CD4-positive, alpha-beta T cell (primary cell): ENCODE results near the gene CAPSL. TPM values are rescaled to one million over a fixed set of nuclear protein-coding genes. Genes with fewer than 3 reads are reported as not detected.

ENCODE experiments used
- ATAC-seq: fragments of 200-7000 bp; cut with Tn5 transposase; one replicate; pipeline ENCODE4 v1.10.0; 2022; ENCODE audit warnings: mild to moderate bottlenecking; ENCODE audit not compliant: poor library complexity
- CTCF ChIA-PET: fragments of 350-600 bp; sonication (Branson Sonifier 250); formaldehyde crosslinking; loops from one replicate; lab custom pipeline; 2021; ENCODE audit warnings: antibody characterized with exemption, inconsistent platforms; lab: Charles Lee
- POLR2A ChIA-PET: fragments of 350-600 bp; sonication (Branson Sonifier 250); formaldehyde crosslinking; loops from one replicate; lab custom pipeline; 2021; ENCODE audit warnings: antibody characterized with exemption, inconsistent platforms; lab: Charles Lee
- DNase-seq, 14 experiments: peaks; one replicate each; pipeline ENCODE4 v3.0.0-alpha.2; 2013 to 2020; ENCODE audit warnings: mixed read lengths in 2 of 14
- H3K27ac ChIP-seq, 2 donors: one replicate each; pipeline versions ENCODE4 v1.5.1 to v1.7.0; 2013; ENCODE audit warnings: low read length in 2 of 2, low read depth in 1 of 2, mild to moderate bottlenecking in 1 of 2
- H3K27me3 ChIP-seq, 2 experiments: 1 replicate in 1 of 2; 2 replicates in 1 of 2; pipeline versions ENCODE4 v1.6.1 to v1.7.0; 2013; ENCODE audit warnings: low read length in 2 of 2, control low read depth in 1 of 2, mild to moderate bottlenecking in 1 of 2, moderate library complexity in 1 of 2; ENCODE audit not compliant: insufficient read depth in 2 of 2, control insufficient read depth in 1 of 2
- H3K36me3 ChIP-seq: one replicate; pipeline ENCODE4 v1.6.1; 2013; ENCODE audit warnings: low read length, control low read depth; ENCODE audit not compliant: insufficient read depth
- H3K4me1 ChIP-seq: one replicate; pipeline ENCODE4 v1.6.1; 2013; ENCODE audit warnings: low read length, control low read depth; ENCODE audit not compliant: insufficient read depth
- H3K4me3 ChIP-seq: one replicate; pipeline ENCODE4 v1.5.1; 2013; ENCODE audit warnings: mild to moderate bottlenecking, low read length, moderate library complexity
- H3K9me3 ChIP-seq, 2 experiments: 1 replicate in 1 of 2; 2 replicates in 1 of 2; pipeline versions ENCODE4 v1.6.1 to v1.7.0; 2013; ENCODE audit warnings: low read length in 2 of 2, mild to moderate bottlenecking in 2 of 2, control low read depth in 1 of 2, moderate library complexity in 1 of 2; ENCODE audit not compliant: control insufficient read depth in 1 of 2, insufficient read depth in 1 of 2
- H3K27ac Mint-ChIP-seq: one replicate; pipeline ENCODE4 v1.8.0; 2020; ENCODE audit warnings: mixed read lengths
- H3K27me3 Mint-ChIP-seq: one replicate; pipeline ENCODE4 v1.8.0; 2021; ENCODE audit warnings: mixed read lengths
- H3K36me3 Mint-ChIP-seq: one replicate; pipeline ENCODE4 v1.8.0; 2021; ENCODE audit warnings: low read depth, mixed read lengths
- H3K4me1 Mint-ChIP-seq: one replicate; pipeline ENCODE4 v1.8.0; 2021; ENCODE audit warnings: low read depth, mixed read lengths
- H3K4me3 Mint-ChIP-seq: one replicate; pipeline ENCODE4 v1.8.0; 2020; ENCODE audit warnings: mild to moderate bottlenecking, mixed read lengths
- H3K9me3 Mint-ChIP-seq: one replicate; pipeline ENCODE4 v1.8.0; 2020; ENCODE audit warnings: mixed read lengths
- intact Hi-C, 2 experiments: fragments of 100-400 bp; cut with DNase I in 1 of 2; cut with micrococcal nuclease in 1 of 2; formaldehyde crosslinking; loops; one replicate each; pipeline versions ENCODE4 v1.15.1 to v1.9.0; 2023 to 2025; cut with DNase I, micrococcal nuclease
- total RNA-seq, 174 experiments: library from RNA in 2 of 174; stranded (reverse) in 2 of 174; gene quantifications; one replicate each; pipeline ENCODE4 v1.2.3 and lab custom pipeline; 2021 to 2026
- TF ChIP-seq, protein P1 (sequence below): fragments of 200-600 bp; IDR thresholded peaks from one replicate; pipeline ENCODE4 v1.8.0; 2022; ENCODE audit warnings: antibody characterized with exemption, mild to moderate bottlenecking

The CAPSL gene
- total RNA-seq, 2 experiments from 2014 or later, result not detected

DNA sequence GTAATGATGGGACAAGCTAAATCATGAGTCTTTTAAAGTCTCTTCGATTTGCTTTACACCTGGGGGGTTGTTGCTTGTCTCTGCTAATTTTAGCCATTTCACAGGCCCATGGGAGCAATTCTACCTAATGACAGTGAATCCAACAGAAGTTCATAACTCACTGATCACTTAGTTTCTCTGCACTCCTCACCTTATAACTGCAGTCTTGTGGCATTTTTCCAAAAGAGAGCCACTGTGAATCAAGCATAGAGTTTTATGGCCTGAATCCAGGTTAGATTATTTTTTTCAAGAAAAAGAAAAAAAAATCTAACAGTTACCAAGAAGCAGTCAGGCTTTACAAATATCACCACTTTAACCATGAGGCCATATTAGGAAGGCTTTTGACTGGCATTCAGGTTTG, 83.2 kb downstream of the CAPSL start:
- H3K4me1 ChIP-seq, result peaks cover 42% of the 10 kb centered on the region
- intact Hi-C loops, result loop anchor here (2.0 to 5.0 kb wide), 3 partner anchors 184 to 387 kb away; partner anchors contain the start of genes NADK2 (in 1 of the 2) and SPEF2 (in 1 of the 2)
- H3K4me1 Mint-ChIP-seq, result peaks cover 71% of the 10 kb centered on the region

More for the DNA sequence above, 83.2 kb downstream of the CAPSL start:
- peak overlapping the region; percentile 97 to 98 for H3K27ac ChIP-seq
- ChIA-PET CTCF (interaction anchor here (1.3 to 3.2 kb wide), 7 partner anchors 60 to 204 kb away, joined by 3 to 13 read pairs (median 7); no protein-coding TSS in a partner anchor), POLR2A (interaction anchor here (1.0 to 15.7 kb wide), 26 partner anchors 8 to 1020 kb away, joined by 3 to 576 read pairs (median 19); partner anchors contain the start of gene NADK2)
- peak overlapping the region; percentile 88 for H3K4me3 ChIP-seq
- Mint-ChIP-seq H3K9me3 (no peaks in the 10 kb centered on the region), H3K27ac (peak overlapping the region; percentile 99), H3K4me3 (peak overlapping the region; percentile 80), H3K36me3 (peaks cover 53% of the 10 kb centered on the region), H3K27me3 (no peaks in the 10 kb centered on the region)
- peaks cover 25% of the 10 kb centered on the region for H3K36me3 ChIP-seq
- H3K9me3 ChIP-seq, result no peaks in the 10 kb centered on the region
- no peaks in the 10 kb centered on the region for H3K27me3 ChIP-seq
- no peak for ATAC-seq
- DNase-seq, result peak in 1 of 14 experiments; percentile 46
- TF ChIP-seq, protein P1, sequence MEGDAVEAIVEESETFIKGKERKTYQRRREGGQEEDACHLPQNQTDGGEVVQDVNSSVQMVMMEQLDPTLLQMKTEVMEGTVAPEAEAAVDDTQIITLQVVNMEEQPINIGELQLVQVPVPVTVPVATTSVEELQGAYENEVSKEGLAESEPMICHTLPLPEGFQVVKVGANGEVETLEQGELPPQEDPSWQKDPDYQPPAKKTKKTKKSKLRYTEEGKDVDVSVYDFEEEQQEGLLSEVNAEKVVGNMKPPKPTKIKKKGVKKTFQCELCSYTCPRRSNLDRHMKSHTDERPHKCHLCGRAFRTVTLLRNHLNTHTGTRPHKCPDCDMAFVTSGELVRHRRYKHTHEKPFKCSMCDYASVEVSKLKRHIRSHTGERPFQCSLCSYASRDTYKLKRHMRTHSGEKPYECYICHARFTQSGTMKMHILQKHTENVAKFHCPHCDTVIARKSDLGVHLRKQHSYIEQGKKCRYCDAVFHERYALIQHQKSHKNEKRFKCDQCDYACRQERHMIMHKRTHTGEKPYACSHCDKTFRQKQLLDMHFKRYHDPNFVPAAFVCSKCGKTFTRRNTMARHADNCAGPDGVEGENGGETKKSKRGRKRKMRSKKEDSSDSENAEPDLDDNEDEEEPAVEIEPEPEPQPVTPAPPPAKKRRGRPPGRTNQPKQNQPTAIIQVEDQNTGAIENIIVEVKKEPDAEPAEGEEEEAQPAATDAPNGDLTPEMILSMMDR, result no peak

Other genes starting within 250 kb of the CAPSL start
- 100 to 1,000 TPM; 623 to 638 TPM for gene IL7R, start 81.7 kb downstream of the CAPSL start, total RNA-seq
- not detected for gene UGT3A1, start 52.8 kb upstream of the CAPSL start, total RNA-seq
- not detected for gene UGT3A2, start 128.3 kb upstream of the CAPSL start, total RNA-seq
- 1 to 10 TPM; 4.1 to 4.2 TPM for gene LMBRD2, start 213.3 kb upstream of the CAPSL start, total RNA-seq
- 1 to 10 TPM; 6.3 to 7.2 TPM for gene SKP2, start 213.5 kb upstream of the CAPSL start, total RNA-seq